GM12865 (cell line): ENCODE measurements around the gene PLXNB1.

Experiments
- DNase-seq: peaks from one replicate; pipeline ENCODE4 v3.0.0; 2010; ENCODE audit warnings: low read depth
- H3K4me3 ChIP-seq: 2 replicates; pipeline ENCODE4 v1.5.1; 2011; ENCODE audit warnings: mild to moderate bottlenecking, low read depth, low read length, control low read depth
- TF ChIP-seq, protein P1 (sequence below): IDR thresholded peaks from 2 replicates; pipeline ENCODE4 v1.5.1; 2011; ENCODE audit warnings: low read length, control low read depth, low read depth, inconsistent platforms; ENCODE audit not compliant: insufficient read depth; ENCODE audit errors: missing control alignments

PLXNB1 gene

DNA sequence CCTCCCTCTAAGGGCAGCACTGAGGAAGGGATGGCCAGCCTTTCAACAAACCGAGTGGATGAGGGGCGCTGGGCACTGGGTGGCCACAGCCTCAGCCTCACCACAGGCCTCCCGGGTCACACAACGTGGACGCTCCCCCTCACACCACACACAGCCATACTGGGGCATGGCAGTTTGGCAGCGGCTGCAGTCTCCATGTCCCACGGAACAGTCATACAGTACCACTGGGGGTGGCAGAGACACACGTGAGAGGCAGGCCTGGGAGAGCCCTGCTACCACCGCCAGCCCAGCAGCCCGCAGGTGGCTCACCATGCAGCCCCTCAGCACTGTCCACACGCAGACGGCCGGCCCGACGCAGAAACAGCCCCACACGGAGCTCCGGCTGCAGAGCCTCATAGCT lies 11.7 kb downstream of the PLXNB1 start:
- DNase-seq: no peak
- TF ChIP-seq, protein P1, sequence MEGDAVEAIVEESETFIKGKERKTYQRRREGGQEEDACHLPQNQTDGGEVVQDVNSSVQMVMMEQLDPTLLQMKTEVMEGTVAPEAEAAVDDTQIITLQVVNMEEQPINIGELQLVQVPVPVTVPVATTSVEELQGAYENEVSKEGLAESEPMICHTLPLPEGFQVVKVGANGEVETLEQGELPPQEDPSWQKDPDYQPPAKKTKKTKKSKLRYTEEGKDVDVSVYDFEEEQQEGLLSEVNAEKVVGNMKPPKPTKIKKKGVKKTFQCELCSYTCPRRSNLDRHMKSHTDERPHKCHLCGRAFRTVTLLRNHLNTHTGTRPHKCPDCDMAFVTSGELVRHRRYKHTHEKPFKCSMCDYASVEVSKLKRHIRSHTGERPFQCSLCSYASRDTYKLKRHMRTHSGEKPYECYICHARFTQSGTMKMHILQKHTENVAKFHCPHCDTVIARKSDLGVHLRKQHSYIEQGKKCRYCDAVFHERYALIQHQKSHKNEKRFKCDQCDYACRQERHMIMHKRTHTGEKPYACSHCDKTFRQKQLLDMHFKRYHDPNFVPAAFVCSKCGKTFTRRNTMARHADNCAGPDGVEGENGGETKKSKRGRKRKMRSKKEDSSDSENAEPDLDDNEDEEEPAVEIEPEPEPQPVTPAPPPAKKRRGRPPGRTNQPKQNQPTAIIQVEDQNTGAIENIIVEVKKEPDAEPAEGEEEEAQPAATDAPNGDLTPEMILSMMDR: no peak
- no peak overlapping the region for H3K4me3 ChIP-seq

- TF ChIP-seq, protein P1: no peak
- no peak for DNase-seq
- H3K4me3 ChIP-seq: no peak overlapping the region
Measured at GRCh38 chr3:48417529-48418108, 12.3 kb downstream of the PLXNB1 start.

DNA sequence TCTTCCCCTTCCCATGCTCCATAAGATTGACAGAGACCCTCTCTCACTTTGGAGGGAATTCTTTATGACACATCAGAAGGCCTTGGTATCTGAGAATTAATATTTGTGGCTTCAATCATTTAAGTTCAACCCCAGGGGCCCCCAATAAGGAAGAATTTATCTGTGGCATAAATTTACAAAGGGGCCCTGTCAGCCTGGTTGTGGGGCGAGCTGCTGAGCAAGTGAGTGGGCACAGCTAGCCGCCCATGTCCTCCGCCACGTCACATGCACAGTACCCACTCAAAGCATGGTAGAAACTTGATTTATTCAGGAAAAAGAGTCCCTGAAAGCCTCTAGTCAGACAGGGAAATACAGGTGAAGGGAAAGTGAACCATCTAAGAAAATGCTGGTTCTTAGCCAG lies 13.3 kb downstream of the PLXNB1 start:
- no peak overlapping the region for H3K4me3 ChIP-seq
- TF ChIP-seq, protein P1: no peak
- DNase-seq: no peak

DNA sequence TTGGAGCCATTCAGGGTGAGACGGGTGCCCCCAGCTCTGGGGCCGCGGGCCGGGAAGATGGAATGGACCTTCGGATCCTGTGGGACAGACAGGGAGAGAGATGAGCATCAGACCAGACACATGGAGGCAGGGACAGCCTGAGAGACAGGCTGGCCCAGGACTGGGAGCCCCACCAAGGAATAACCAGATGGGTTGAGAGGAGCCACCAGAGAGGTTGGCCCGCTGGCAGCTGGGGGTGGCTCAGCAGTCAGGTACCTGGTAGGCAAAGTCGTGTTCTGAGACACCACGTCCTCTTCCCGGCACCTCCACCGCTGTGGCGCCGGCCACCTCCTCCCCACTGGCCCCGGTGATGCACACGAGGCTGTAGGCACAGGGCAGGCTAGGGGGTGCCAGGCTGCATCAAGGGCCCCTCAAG lies 13.8 kb downstream of the PLXNB1 start:
- no peak overlapping the region for H3K4me3 ChIP-seq
- DNase-seq: no peak
- TF ChIP-seq, protein P1: no peak

GRCh38 chr3:48415251-48415953 lies 14.5 kb downstream of the PLXNB1 start:
- TF ChIP-seq, protein P1: peak; percentile 11
- no peak for DNase-seq
- no peak overlapping the region for H3K4me3 ChIP-seq

DNA sequence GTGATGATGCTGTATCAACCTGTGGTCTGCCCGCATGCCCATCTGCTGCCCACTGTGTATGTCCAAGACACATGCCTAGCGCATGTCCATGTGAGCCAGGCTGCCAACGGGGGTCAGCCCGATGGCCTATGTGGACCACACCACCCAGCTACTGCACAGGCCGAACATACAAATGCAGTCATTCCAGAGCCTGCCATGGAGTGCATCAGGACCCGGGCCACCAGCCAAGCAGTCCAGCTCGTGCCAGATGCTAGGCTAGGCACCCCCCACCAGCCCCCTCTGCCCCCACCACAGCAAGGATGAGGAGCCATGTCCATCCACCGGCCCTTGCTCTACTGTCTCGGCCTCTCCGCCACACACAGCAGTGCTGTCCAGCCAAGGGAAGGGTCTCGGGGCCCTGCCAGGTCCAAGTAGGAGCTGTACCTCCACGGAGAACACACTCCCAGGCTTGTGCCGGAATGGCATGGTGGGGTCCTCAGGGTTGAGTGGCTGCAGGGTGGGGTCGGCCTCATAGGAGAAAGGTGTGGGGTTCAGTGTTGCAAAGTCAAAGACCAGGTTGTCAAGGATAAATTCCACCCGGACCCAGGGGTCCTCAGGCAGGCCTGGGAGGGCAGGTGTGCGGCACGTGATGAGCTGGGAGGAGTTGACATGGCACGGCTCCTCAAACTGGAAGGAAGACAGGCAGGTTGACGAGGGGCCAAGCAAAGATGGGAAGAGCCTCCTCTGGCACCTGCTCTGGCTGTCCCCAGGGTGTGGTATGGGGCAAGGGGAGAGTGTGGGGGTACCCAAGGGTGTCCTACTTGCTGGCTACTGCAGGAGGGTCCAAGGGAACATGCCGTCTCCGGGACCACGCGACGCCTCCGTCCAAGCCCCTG lies 15.3 kb downstream of the PLXNB1 start:
- TF ChIP-seq, protein P1: no peak

More for the DNA sequence above, 15.3 kb downstream of the PLXNB1 start:
- no peak overlapping the region for H3K4me3 ChIP-seq
- no peak for DNase-seq
